GM12878 (cell line): ENCODE results near the gene EFNA1. TPM values are rescaled to one million over a fixed set of nuclear protein-coding genes. Genes with fewer than 3 reads are reported as not detected.

Source experiments
- ATAC-seq: fragments of 200-7000 bp; cut with Tn5 transposase; 3 replicates; pipeline ENCODE4 v1.9.1; 2020; ENCODE audit warnings: mild to moderate bottlenecking, moderate library complexity
- BruUV-seq: library from RNA; stranded (reverse); fragments of 400-500 nt; replicated peaks from 2 replicates; lab custom pipeline; 2021; lab: Mats Ljungman, UMichigan
- CTCF ChIA-PET: fragments of 300-600 bp; sonication (Branson Sonifier 250); formaldehyde crosslinking; extraction: SDS; loops from one replicate; lab custom pipeline; 2021; ENCODE audit warnings: inconsistent platforms; lab: Yijun Ruan, JAX
- POLR2A ChIA-PET: fragments of 350-600 bp; formaldehyde crosslinking; extraction: SDS; loops from one replicate; lab custom pipeline; 2021; ENCODE audit warnings: inconsistent platforms; lab: Charles Lee
- RAD21 ChIA-PET: fragments of 300-600 bp; sonication (Branson Sonifier 250); formaldehyde crosslinking; loops from one replicate; lab custom pipeline; 2023; ENCODE audit warnings: antibody characterized with exemption; ENCODE audit not compliant: unreplicated experiment; lab: Charles Lee
- SMC1A ChIA-PET: fragments of 300-600 bp; sonication (Branson Sonifier 250); formaldehyde crosslinking; loops from one replicate; lab custom pipeline; 2023; ENCODE audit not compliant: unreplicated experiment, uncharacterized antibody; lab: Charles Lee
- DNase-seq: peaks from one replicate; pipeline ENCODE4 v3.0.0-alpha.2; 2011; ENCODE audit warnings: low read depth, low spot score
- FAIRE-seq: peaks from 3 replicates; lab custom pipeline; 2011; peaks lifted over from hg19 to GRCh38; lab: Jason Lieb, UNC
- H2AFZ ChIP-seq: 2 replicates; pipeline ENCODE4 v1.6.0; 2011; ENCODE audit warnings: low read depth, low read length, control low read depth; ENCODE audit not compliant: control insufficient read depth
- H3K27ac ChIP-seq: 2 replicates; pipeline ENCODE4 v1.5.1; 2011; ENCODE audit warnings: control low read depth; ENCODE audit not compliant: control insufficient read depth, insufficient read depth
- H3K27me3 ChIP-seq, 2 experiments: replicated peaks in 1 of 2; 2 replicates each; pipeline versions ENCODE4 v1.6.0 to v1.6.1; 2011; ENCODE audit warnings: low read length in 1 of 2; ENCODE audit not compliant: control insufficient read depth in 2 of 2, insufficient read depth in 2 of 2
- H3K36me3 ChIP-seq, 2 experiments: 2 replicates each; pipeline ENCODE4 v1.5.1; 2011; ENCODE audit warnings: low read length in 1 of 2; ENCODE audit not compliant: control insufficient read depth in 2 of 2, insufficient read depth in 2 of 2
- H3K4me1 ChIP-seq: 2 replicates; pipeline ENCODE4 v1.6.1; 2011; ENCODE audit warnings: mild to moderate bottlenecking, low read length, moderate library complexity, mixed read lengths; ENCODE audit not compliant: control insufficient read depth, insufficient read depth
- H3K4me2 ChIP-seq: 2 replicates; pipeline ENCODE4 v1.6.0; 2011; ENCODE audit warnings: control low read depth; ENCODE audit not compliant: control insufficient read depth, insufficient read depth
- H3K4me3 ChIP-seq: fragments of 200-600 bp; sonication (generic); 2 replicates; pipeline ENCODE4 v1.5.1; 2016
- H3K79me2 ChIP-seq: 2 replicates; pipeline ENCODE4 v1.6.0; 2011; ENCODE audit warnings: low read length; ENCODE audit not compliant: control insufficient read depth, insufficient read depth
- H3K9ac ChIP-seq: 2 replicates; pipeline ENCODE4 v1.8.0; 2011; ENCODE audit warnings: low read length, control low read depth, mixed read lengths; ENCODE audit not compliant: control insufficient read depth, insufficient read depth
- H3K9me3 ChIP-seq: replicated peaks from 3 replicates; pipeline ENCODE4 v1.5.1; 2011; ENCODE audit warnings: mild to moderate bottlenecking, low read length; ENCODE audit not compliant: control insufficient read depth, insufficient read depth
- H4K20me1 ChIP-seq: 2 replicates; pipeline ENCODE4 v1.6.0; 2011; ENCODE audit not compliant: control insufficient read depth, insufficient read depth
- ASH2L ChIP-seq: fragments of 300-600, 200-600 bp; sonication (generic); IDR thresholded peaks from 2 replicates; pipeline ENCODE4 v1.6.1; 2017; ENCODE audit warnings: low read depth, mild to moderate bottlenecking, borderline replicate concordance
- CHD2 ChIP-seq: IDR thresholded peaks from 2 replicates; pipeline ENCODE4 v1.6.1; 2011; ENCODE audit warnings: low read depth, low read length, improper control_type of control experiment, borderline replicate concordance
- CHD4 ChIP-seq: fragments of 200-600 bp; sonication (generic); IDR thresholded peaks from 2 replicates; pipeline ENCODE4 v1.6.1; 2016; ENCODE audit warnings: mild to moderate bottlenecking
- EGR1 ChIP-seq, 2 experiments: IDR thresholded peaks; 1 replicate in 1 of 2; 2 replicates in 1 of 2; pipeline ENCODE4 v1.6.1; 2011 to 2012; ENCODE audit warnings: low read depth in 2 of 2, low read length in 2 of 2, borderline replicate concordance in 1 of 2, mild to moderate bottlenecking in 1 of 2, moderate library complexity in 1 of 2
- ESRRA ChIP-seq: IDR thresholded peaks from 2 replicates; pipeline ENCODE4 v1.6.1; 2012; ENCODE audit warnings: mild to moderate bottlenecking, low read length, improper control_type of control experiment
- FOS ChIP-seq: IDR thresholded peaks from 3 replicates; pipeline ENCODE4 v1.6.1; 2011; ENCODE audit warnings: borderline replicate concordance; ENCODE audit not compliant: insufficient read length; ENCODE audit errors: extremely low read depth
- HDAC6 ChIP-seq: fragments of 200-600 bp; sonication (generic); IDR thresholded peaks from one replicate; pipeline ENCODE4 v1.8.0; 2017; ENCODE audit warnings: antibody characterized with exemption; ENCODE audit not compliant: unreplicated experiment
- IKZF1 ChIP-seq: fragments of 450-650 bp; conservative IDR thresholded peaks from 2 replicates; pipeline ENCODE4 v1.6.1; 2017; ENCODE audit warnings: antibody characterized with exemption, mild to moderate bottlenecking
- IKZF2 ChIP-seq, 2 experiments: fragments of 450-650 bp; IDR thresholded peaks; 2 replicates each; pipeline ENCODE4 v1.6.1; 2017; ENCODE audit warnings: mild to moderate bottlenecking in 2 of 2, moderate library complexity in 2 of 2
- IRF3 ChIP-seq: fragments of 450-650 bp; IDR thresholded peaks from 2 replicates; pipeline ENCODE4 v1.6.1; 2014; ENCODE audit warnings: mild to moderate bottlenecking
- LARP7 ChIP-seq: fragments of 450-650 bp; IDR thresholded peaks from 2 replicates; pipeline ENCODE4 v1.6.1; 2017; ENCODE audit warnings: mild to moderate bottlenecking
- MXI1 ChIP-seq: fragments of 150-350 bp; IDR thresholded peaks from 2 replicates; pipeline ENCODE4 v1.6.1; 2011; ENCODE audit warnings: low read depth, mild to moderate bottlenecking, inconsistent platforms, low read length, improper control_type of control experiment
- PAX5 ChIP-seq: IDR thresholded peaks from 2 replicates; pipeline ENCODE4 v1.6.1; 2011; ENCODE audit warnings: low read depth, low read length, borderline replicate concordance
- POLR2AphosphoS2 ChIP-seq: IDR thresholded peaks from 2 replicates; pipeline ENCODE4 v1.6.1; 2011; ENCODE audit warnings: low read depth, mild to moderate bottlenecking, low read length, improper control_type of control experiment, moderate library complexity
- POU2F2 ChIP-seq: IDR thresholded peaks from 3 replicates; pipeline ENCODE4 v1.6.1; 2011; ENCODE audit warnings: low read depth, mild to moderate bottlenecking, low read length, borderline replicate concordance
- RFX5 ChIP-seq: IDR thresholded peaks from 2 replicates; pipeline ENCODE4 v1.6.1; 2011; ENCODE audit warnings: low read depth, low read length, improper control_type of control experiment
- SIN3A ChIP-seq: IDR thresholded peaks from 2 replicates; pipeline ENCODE4 v1.6.1; 2012; ENCODE audit warnings: low read depth, low read length, improper control_type of control experiment
- SPI1 ChIP-seq: IDR thresholded peaks from 2 replicates; pipeline ENCODE4 v1.6.1; 2011; ENCODE audit warnings: low read depth, mild to moderate bottlenecking, low read length, moderate library complexity, borderline replicate concordance; ENCODE audit not compliant: insufficient read depth
- SRF ChIP-seq, 2 experiments: IDR thresholded peaks; 2 replicates each; pipeline ENCODE4 v1.6.1; 2011; ENCODE audit warnings: low read depth in 2 of 2, low read length in 2 of 2, mild to moderate bottlenecking in 1 of 2, moderate library complexity in 1 of 2
- YY1 ChIP-seq: IDR thresholded peaks from 2 replicates; pipeline ENCODE4 v1.6.1; 2011; ENCODE audit warnings: low read depth, mild to moderate bottlenecking, low read length
- ZNF274 ChIP-seq: IDR thresholded peaks from one replicate; pipeline ENCODE4 v1.8.0; 2011; ENCODE audit not compliant: insufficient read length, insufficient read depth
- ZNF384 ChIP-seq: IDR thresholded peaks from 2 replicates; pipeline ENCODE4 v1.6.1; 2012; ENCODE audit warnings: low read depth, mild to moderate bottlenecking, low read length, improper control_type of control experiment, borderline replicate concordance
- WGBS: methylation state at CpG from one replicate; pipeline ENCODE4 v1.1.6; 2016; ENCODE audit warnings: low lambda C conversion rate; ENCODE audit not compliant: insufficient replicate concordance, insufficient coverage; ENCODE audit errors: missing lambda C conversion rate; 5-methylcytosine and 5-hydroxymethylcytosine counted together
- in situ Hi-C: fragments of 300-500 bp; cut with MboI; formaldehyde crosslinking; loops from 9 replicates; pipeline ENCODE4 v1.14.3; 2018; ENCODE audit warnings: mixed read lengths
- intact Hi-C: fragments of 100-400 bp; cut with micrococcal nuclease; formaldehyde crosslinking; loops from one replicate; pipeline ENCODE4 v1.14.2; 2022; ENCODE audit not compliant: unreplicated experiment
- polyA plus RNA-seq, 11 experiments: library from polyadenylated mRNA; depleted of rRNA in 4 of 11; unstranded in 6 of 11; stranded (reverse) in 5 of 11; fragments of >200 nt; fragmentation: Nextera tagmentation in 4 of 11; fragmentation: Illumina TruSeq in 1 of 11; extraction: Ambion mirVana in 4 of 11; extraction: Trizol in 1 of 11; gene quantifications; 1 replicate in 1 of 11; 2 replicates in 10 of 11; pipeline versions ENCODE4 v1.2.1 to v1.2.3, GENCODE V29; 2011 to 2016; ENCODE audit warnings: inconsistent platforms in 2 of 11, missing spikeins in 2 of 11, low read depth in 1 of 11
- total RNA-seq, 4 experiments: library from RNA; depleted of rRNA in 3 of 4; stranded (reverse); fragments of >200 nt in 3 of 4; fragmentation: Illumina TruSeq in 1 of 4; extraction: Trizol in 1 of 4; gene quantifications; 2 replicates each; pipeline versions ENCODE4 v1.2.1 to v1.2.3, GENCODE V29; 2013 to 2021
- TF ChIP-seq, protein P1 (sequence below): IDR thresholded peaks from 2 replicates; pipeline ENCODE4 v1.6.1; 2012; ENCODE audit warnings: low read length, inconsistent platforms

EFNA1 gene
- total and polyA plus RNA-seq, 10 of the 15 experiments (the other 5 are each of a cell fraction or from before 2014, with no cell fraction given) = 0.13 to 7.5 (median 0.28) TPM; not detected in 5

- TF ChIP-seq, protein P1, sequence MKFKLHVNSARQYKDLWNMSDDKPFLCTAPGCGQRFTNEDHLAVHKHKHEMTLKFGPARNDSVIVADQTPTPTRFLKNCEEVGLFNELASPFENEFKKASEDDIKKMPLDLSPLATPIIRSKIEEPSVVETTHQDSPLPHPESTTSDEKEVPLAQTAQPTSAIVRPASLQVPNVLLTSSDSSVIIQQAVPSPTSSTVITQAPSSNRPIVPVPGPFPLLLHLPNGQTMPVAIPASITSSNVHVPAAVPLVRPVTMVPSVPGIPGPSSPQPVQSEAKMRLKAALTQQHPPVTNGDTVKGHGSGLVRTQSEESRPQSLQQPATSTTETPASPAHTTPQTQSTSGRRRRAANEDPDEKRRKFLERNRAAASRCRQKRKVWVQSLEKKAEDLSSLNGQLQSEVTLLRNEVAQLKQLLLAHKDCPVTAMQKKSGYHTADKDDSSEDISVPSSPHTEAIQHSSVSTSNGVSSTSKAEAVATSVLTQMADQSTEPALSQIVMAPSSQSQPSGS = no peak
- TF ChIP-seq ASH2L (no peak), FOS (no peak), YY1 (no peak), CHD2 (no peak), SIN3A (no peak), POU2F2 (no peak), POLR2AphosphoS2 (no peak), ZNF274 (no peak), EGR1 (IDR thresholded peaks at IDR 0.05; ENCODE audit: borderline replicate concordance in 1 of 2, low read depth in 2 of 2, low read length in 2 of 2) (no peak)
These were observed 17.3 kb upstream of the EFNA1 start (continued) for GRCh38 chr1:155110381-155110780.

GRCh38 chr1:155110826-155111225, 16.9 kb upstream of the EFNA1 start:
- H2AFZ ChIP-seq = no peak overlapping the region
- H4K20me1 ChIP-seq = no peaks in the 10 kb centered on the region
- H3K4me3 ChIP-seq = no peak overlapping the region
- H3K27me3 ChIP-seq = no peaks in the 10 kb centered on the region
- no peaks in the 10 kb centered on the region for H3K4me1 ChIP-seq
- no peak overlapping the region for H3K4me2 ChIP-seq
- intact Hi-C loops = no loop called here
- ChIA-PET POLR2A (no interaction called here), RAD21 (no interaction called here), SMC1A (interaction anchor here (0.6 to 1.3 kb wide), 4 partner anchors 10 to 45 kb away, joined by 3 read pairs; no protein-coding TSS in a partner anchor), CTCF (interaction anchor here (1.1 to 2.5 kb wide), 4 partner anchors 15 to 62 kb away, joined by 4 to 11 read pairs (median 6); partner anchors contain the start of gene KRTCAP2)
- no peak overlapping the region for H3K9ac ChIP-seq
- no TSS peak for BruUV-seq
- ATAC-seq (no peak), FAIRE-seq (no peak), DNase-seq (no peak)
- in situ Hi-C loops = no loop called here
- no peaks in the 10 kb centered on the region for H3K9me3 ChIP-seq
- H3K27ac ChIP-seq = no peak overlapping the region
- no peaks in the 10 kb centered on the region for H3K36me3 ChIP-seq
- under 1% methylated on average over 8 of the region's 8 CpGs for WGBS
- no peaks in the 10 kb centered on the region for H3K79me2 ChIP-seq
- TF ChIP-seq MXI1 (no peak), IRF3 (no peak), ZNF384 (no peak), SRF (IDR thresholded peaks at IDR 0.05; ENCODE audit: low read depth in 2 of 2, low read length in 2 of 2) (no peak), IKZF1 (no peak), RFX5 (no peak), IKZF2 (IDR thresholded peaks at IDR 0.05) (no peak), ESRRA (no peak), LARP7 (no peak), HDAC6 (no peak), PAX5 (no peak), FOS (no peak), CHD4 (no peak), SPI1 (no peak)
